ENCODE data around the gene COP1. TPM values are rescaled to one million over a fixed set of nuclear protein-coding genes. Genes with fewer than 3 reads are reported as not detected.

The COP1 gene
- total RNA-seq, 1 donor from 2014 or later: 49.2 TPM

DNA sequence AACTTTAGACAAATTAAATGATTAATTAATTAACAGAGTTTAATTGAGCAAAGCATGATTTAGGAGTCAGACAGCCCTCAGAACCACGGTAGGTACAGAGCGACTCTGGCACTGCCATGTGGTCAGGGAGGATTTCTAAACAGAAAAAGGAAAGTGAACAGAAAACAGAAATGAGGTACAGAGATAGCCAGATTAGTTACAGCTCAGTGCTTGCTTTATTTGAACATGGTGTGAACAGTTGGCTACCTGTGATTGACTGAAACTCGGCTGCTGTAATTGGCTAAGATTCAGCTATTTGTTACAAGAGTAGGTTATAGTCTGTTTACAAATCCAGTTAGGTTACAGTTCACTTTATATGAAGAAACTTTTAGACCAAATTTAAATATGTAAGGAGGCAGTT lies 300.7 kb downstream of the COP1 start:
- intact Hi-C loops (cut with micrococcal nuclease): no loop called here
- H3K9me3 Mint-ChIP-seq: peaks cover 13% of the 10 kb centered on the region

DNA sequence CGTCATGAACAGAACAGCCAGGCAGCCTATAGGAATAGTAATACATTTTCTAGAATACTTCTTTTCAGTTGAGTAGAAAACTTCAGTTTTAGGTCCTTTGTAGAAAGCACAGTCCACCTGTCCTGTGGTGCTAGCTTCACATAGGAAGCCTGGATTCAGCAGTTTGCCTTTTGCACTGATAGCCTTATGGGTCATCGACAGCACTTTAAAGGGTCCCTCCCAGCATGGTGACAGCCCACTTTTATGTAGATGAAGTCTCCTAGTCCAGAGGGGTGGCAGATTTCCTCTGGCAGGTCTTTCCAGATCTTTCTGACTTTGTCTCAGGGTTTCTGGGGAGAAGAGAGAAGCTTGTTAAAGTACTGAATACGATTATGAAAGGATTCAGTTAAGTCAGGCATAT lies 302.3 kb downstream of the COP1 start:
- no peak overlapping the region for H3K4me3 Mint-ChIP-seq
- no peak for DNase-seq (ENCODE audit: low spot score)
- intact Hi-C loops (cut with micrococcal nuclease): no loop called here
- H3K4me1 Mint-ChIP-seq (ENCODE audit: low read depth): no peaks in the 10 kb centered on the region
- no peaks in the 10 kb centered on the region for H3K9me3 Mint-ChIP-seq
- no peaks in the 10 kb centered on the region for H3K27me3 Mint-ChIP-seq (ENCODE audit: insufficient read depth)
- no peaks in the 10 kb centered on the region for H3K36me3 Mint-ChIP-seq (ENCODE audit: low read depth)
- no peak overlapping the region for H3K27ac Mint-ChIP-seq

More for the DNA sequence above, 300.7 kb downstream of the COP1 start:
- DNase-seq (ENCODE audit: low spot score): no peak
- Mint-ChIP-seq H3K4me1 (ENCODE audit: low read depth) (no peaks in the 10 kb centered on the region), H3K4me3 (no peak overlapping the region), H3K36me3 (ENCODE audit: low read depth) (peaks cover 7% of the 10 kb centered on the region), H3K27me3 (ENCODE audit: insufficient read depth) (no peaks in the 10 kb centered on the region), H3K27ac (no peak overlapping the region)

GRCh38 chr1:175902281-175902680 lies 304.8 kb downstream of the COP1 start:
- intact Hi-C loops (cut with micrococcal nuclease): no loop called here
- H3K27me3 Mint-ChIP-seq (ENCODE audit: insufficient read depth): no peaks in the 10 kb centered on the region
- no peak for DNase-seq (ENCODE audit: low spot score)
- no peak overlapping the region for H3K4me3 Mint-ChIP-seq
- no peaks in the 10 kb centered on the region for H3K4me1 Mint-ChIP-seq (ENCODE audit: low read depth)
- no peaks in the 10 kb centered on the region for H3K36me3 Mint-ChIP-seq (ENCODE audit: low read depth)
- no peaks in the 10 kb centered on the region for H3K9me3 Mint-ChIP-seq
- H3K27ac Mint-ChIP-seq: no peak overlapping the region

GRCh38 chr1:175901076-175901836 lies 305.8 kb downstream of the COP1 start:
- intact Hi-C loops (cut with micrococcal nuclease): no loop called here
- Mint-ChIP-seq H3K4me3 (no peak overlapping the region), H3K9me3 (no peaks in the 10 kb centered on the region), H3K4me1 (ENCODE audit: low read depth) (no peaks in the 10 kb centered on the region), H3K27me3 (ENCODE audit: insufficient read depth) (no peaks in the 10 kb centered on the region), H3K27ac (no peak overlapping the region), H3K36me3 (ENCODE audit: low read depth) (no peaks in the 10 kb centered on the region)
- DNase-seq (ENCODE audit: low spot score): no peak

- Mint-ChIP-seq H3K27me3 (ENCODE audit: insufficient read depth) (no peaks in the 10 kb centered on the region), H3K27ac (no peak overlapping the region), H3K4me3 (no peak overlapping the region), H3K36me3 (ENCODE audit: low read depth) (no peaks in the 10 kb centered on the region), H3K4me1 (ENCODE audit: low read depth) (no peaks in the 10 kb centered on the region), H3K9me3 (peaks cover 4% of the 10 kb centered on the region)
- intact Hi-C loops (cut with micrococcal nuclease): no loop called here
- no peak for DNase-seq (ENCODE audit: low spot score)
Measured at GRCh38 chr1:175900171-175900570, 306.9 kb downstream of the COP1 start.

DNA sequence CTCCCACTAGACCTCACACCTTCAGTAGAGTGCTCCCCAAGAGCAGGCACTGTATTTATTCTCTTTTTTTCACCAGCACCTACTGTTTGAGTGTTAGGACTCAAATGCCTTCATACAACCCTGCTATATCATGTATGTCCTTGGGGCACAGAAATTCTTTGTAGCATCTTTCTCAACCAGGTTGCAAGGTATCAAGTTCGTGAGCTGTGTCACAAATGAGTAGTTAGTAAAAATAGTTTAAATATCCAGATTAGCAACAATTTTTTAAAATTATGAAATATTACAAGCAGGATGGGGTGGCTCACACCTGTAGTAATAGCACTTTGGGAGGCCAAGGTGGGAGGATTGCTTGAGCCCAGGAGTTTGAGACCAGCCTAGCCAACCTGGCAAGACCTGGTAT lies 311.1 kb downstream of the COP1 start:
- no peak overlapping the region for H3K27ac Mint-ChIP-seq
- intact Hi-C loops (cut with micrococcal nuclease): no loop called here
- H3K9me3 Mint-ChIP-seq: peaks cover 4% of the 10 kb centered on the region
- no peaks in the 10 kb centered on the region for H3K4me1 Mint-ChIP-seq (ENCODE audit: low read depth)
- DNase-seq (ENCODE audit: low spot score): no peak
- no peaks in the 10 kb centered on the region for H3K36me3 Mint-ChIP-seq (ENCODE audit: low read depth)
- no peak overlapping the region for H3K4me3 Mint-ChIP-seq
- no peaks in the 10 kb centered on the region for H3K27me3 Mint-ChIP-seq (ENCODE audit: insufficient read depth)
